Neuronal stem cell (in vitro differentiated cells): ENCODE data around the gene PTGFR.

Source experiments
- DNase-seq: peaks from one replicate; pipeline ENCODE4 v3.0.0-alpha.2; 2013; ENCODE audit warnings: low spot score
- H2AFZ ChIP-seq: one replicate; pipeline ENCODE4 v1.6.1; 2013; ENCODE audit warnings: mild to moderate bottlenecking, low read length, inconsistent platforms
- H2AK5ac ChIP-seq: 2 replicates; pipeline ENCODE4 v1.6.1; 2013; ENCODE audit warnings: low read depth, mild to moderate bottlenecking, inconsistent platforms, low read length, moderate library complexity, mixed read lengths
- H2BK120ac ChIP-seq: 2 replicates; pipeline ENCODE4 v1.6.1; 2013; ENCODE audit warnings: low read depth, mild to moderate bottlenecking, inconsistent platforms, low read length, moderate library complexity, mixed read lengths
- H2BK12ac ChIP-seq: one replicate; pipeline ENCODE4 v1.6.1; 2013; ENCODE audit warnings: low read length, inconsistent platforms
- H2BK15ac ChIP-seq: 2 replicates; pipeline ENCODE4 v1.6.1; 2013; ENCODE audit warnings: mild to moderate bottlenecking, low read length, inconsistent platforms, mixed read lengths
- H2BK5ac ChIP-seq: one replicate; pipeline ENCODE4 v1.6.1; 2013; ENCODE audit warnings: inconsistent platforms, mild to moderate bottlenecking, low read length, moderate library complexity
- H3K14ac ChIP-seq: one replicate; pipeline ENCODE4 v1.6.1; 2013; ENCODE audit warnings: low read length, inconsistent platforms
- H3K18ac ChIP-seq: 2 replicates; pipeline ENCODE4 v1.6.1; 2013; ENCODE audit warnings: low read length, inconsistent platforms
- H3K23ac ChIP-seq: 2 replicates; pipeline ENCODE4 v1.6.1; 2013; ENCODE audit warnings: low read depth, mild to moderate bottlenecking, mixed read lengths, low read length, inconsistent platforms; ENCODE audit not compliant: poor library complexity
- H3K27ac ChIP-seq: replicated peaks from 3 replicates; pipeline ENCODE4 v1.5.1; 2013; ENCODE audit warnings: low read length, inconsistent platforms
- H3K27me3 ChIP-seq, 3 experiments: 2 replicates each; pipeline ENCODE4 v1.6.1; 2013; ENCODE audit warnings: low read length in 3 of 3, mild to moderate bottlenecking in 2 of 3, inconsistent platforms in 1 of 3, low read depth in 1 of 3, mixed read lengths in 1 of 3, moderate library complexity in 1 of 3; ENCODE audit not compliant: control insufficient read depth in 3 of 3, insufficient read depth in 3 of 3
- H3K36me3 ChIP-seq, 2 donors: replicated peaks in 1 of 2; 2 replicates each; pipeline ENCODE4 v1.6.1; 2013; ENCODE audit warnings: low read length in 2 of 2; ENCODE audit not compliant: control insufficient read depth in 2 of 2, insufficient read depth in 2 of 2
- H3K4ac ChIP-seq: 2 replicates; pipeline ENCODE4 v1.6.1; 2013; ENCODE audit warnings: inconsistent platforms, mild to moderate bottlenecking, low read length, moderate library complexity
- H3K4me1 ChIP-seq, 2 donors: 1 replicate in 1 of 2; 2 replicates in 1 of 2; pipeline ENCODE4 v1.6.1; 2013; ENCODE audit warnings: low read length in 2 of 2, low read depth in 1 of 2; ENCODE audit not compliant: control insufficient read depth in 2 of 2, insufficient read depth in 1 of 2
- H3K4me2 ChIP-seq: one replicate; pipeline ENCODE4 v1.6.1; 2013; ENCODE audit warnings: mild to moderate bottlenecking, low read length, inconsistent platforms; ENCODE audit not compliant: insufficient read depth, poor library complexity, severe bottlenecking
- H3K4me3 ChIP-seq, 2 donors: 2 replicates each; pipeline ENCODE4 v1.5.1; 2013; ENCODE audit warnings: low read length in 2 of 2, mild to moderate bottlenecking in 2 of 2, inconsistent platforms in 1 of 2, moderate library complexity in 1 of 2
- H3K79me1 ChIP-seq: one replicate; pipeline ENCODE4 v1.6.1; 2013; ENCODE audit warnings: low read depth, mild to moderate bottlenecking, inconsistent platforms, low read length, moderate library complexity
- H3K9ac ChIP-seq: one replicate; pipeline ENCODE4 v1.6.1; 2013; ENCODE audit warnings: mild to moderate bottlenecking, low read depth, low read length, inconsistent platforms; ENCODE audit not compliant: poor library complexity
- H3K9me3 ChIP-seq, 2 donors: replicated peaks in 1 of 2; 2 replicates each; pipeline versions ENCODE3 to v1.6.1; 2013; ENCODE audit warnings: low read length in 2 of 2, mild to moderate bottlenecking in 2 of 2, inconsistent platforms in 1 of 2, low read depth in 1 of 2, mixed read lengths in 1 of 2, moderate library complexity in 1 of 2; ENCODE audit not compliant: control insufficient read depth in 2 of 2, insufficient read depth in 1 of 2
- H4K8ac ChIP-seq: one replicate; pipeline ENCODE4 v1.6.1; 2013; ENCODE audit warnings: low read depth, mild to moderate bottlenecking, inconsistent platforms, low read length, moderate library complexity
- H4K91ac ChIP-seq: one replicate; pipeline ENCODE4 v1.6.1; 2013; ENCODE audit warnings: low read length, low read depth, mild to moderate bottlenecking, inconsistent platforms; ENCODE audit not compliant: poor library complexity
- WGBS, 2 donors: extraction: QIAGEN DNeasy Blood & Tissue Kit; methylation state at CpG; one replicate each; pipeline ENCODE4 v1.1.7; 2013; ENCODE audit warnings: missing lambda C conversion rate in 2 of 2, mixed read lengths in 1 of 2; ENCODE audit not compliant: insufficient read length in 2 of 2, insufficient replicate concordance in 1 of 2; ENCODE audit errors: extremely low coverage in 2 of 2; 5-methylcytosine and 5-hydroxymethylcytosine counted together

The PTGFR gene

GRCh38 chr1:78472851-78473496 lies 17.8 kb upstream of the PTGFR start:
- Histone ChIP-seq H2BK12ac (no peak overlapping the region), H4K8ac (no peak overlapping the region), H3K23ac (no peak overlapping the region), H3K4ac (no peak overlapping the region), H4K91ac (no peak overlapping the region), H3K9ac (no peak overlapping the region), H2BK120ac (no peak overlapping the region), H2BK5ac (no peak overlapping the region), H3K14ac (no peak overlapping the region), H3K79me1 (no peaks in the 10 kb centered on the region), H3K36me3 (no peaks in the 10 kb centered on the region), H3K4me2 (no peak overlapping the region), H3K9me3 (no peaks in the 10 kb centered on the region), H3K4me3 (no peak overlapping the region), H3K27me3 (no peaks in the 10 kb centered on the region), H2BK15ac (no peak overlapping the region), H2AFZ (no peak overlapping the region), H3K4me1 (no peaks in the 10 kb centered on the region), H3K18ac (no peak overlapping the region), H2AK5ac (no peak overlapping the region), H3K27ac (no peak overlapping the region)
- no peak for DNase-seq
- WGBS, 2 donors = no CpG with 5 or more reads among the region's 2 CpGs

GRCh38 chr1:78474092-78474491 lies 16.7 kb upstream of the PTGFR start:
- H3K4me3 ChIP-seq = no peak overlapping the region
- no peak for DNase-seq
- no peaks in the 10 kb centered on the region for H3K4me1 ChIP-seq
- no peak overlapping the region for H3K4ac ChIP-seq
- H4K91ac ChIP-seq = no peak overlapping the region
- no peak overlapping the region for H3K14ac ChIP-seq
- no peak overlapping the region for H3K18ac ChIP-seq
- no peak overlapping the region for H2BK15ac ChIP-seq
- H3K4me2 ChIP-seq = no peak overlapping the region
- H3K9ac ChIP-seq = no peak overlapping the region
- no peak overlapping the region for H3K27ac ChIP-seq
- no peak overlapping the region for H2BK120ac ChIP-seq
- H4K8ac ChIP-seq = no peak overlapping the region
- H2AFZ ChIP-seq = no peak overlapping the region
- no peaks in the 10 kb centered on the region for H3K9me3 ChIP-seq
- no peaks in the 10 kb centered on the region for H3K36me3 ChIP-seq
- H2BK5ac ChIP-seq = no peak overlapping the region
- H3K27me3 ChIP-seq = no peaks in the 10 kb centered on the region
- no peaks in the 10 kb centered on the region for H3K79me1 ChIP-seq
- H2AK5ac ChIP-seq = no peak overlapping the region
- H3K23ac ChIP-seq = no peak overlapping the region
- no peak overlapping the region for H2BK12ac ChIP-seq

- Histone ChIP-seq H4K8ac (no peak overlapping the region), H3K27ac (no peak overlapping the region), H3K4me1 (no peaks in the 10 kb centered on the region), H2BK5ac (no peak overlapping the region), H2BK120ac (no peak overlapping the region), H2AK5ac (no peak overlapping the region), H2AFZ (no peak overlapping the region), H3K14ac (no peak overlapping the region), H3K4me2 (no peak overlapping the region), H3K4ac (no peak overlapping the region), H3K9me3 (no peaks in the 10 kb centered on the region), H3K9ac (no peak overlapping the region), H4K91ac (no peak overlapping the region), H3K23ac (no peak overlapping the region), H3K36me3 (no peaks in the 10 kb centered on the region), H3K4me3 (no peak overlapping the region), H3K18ac (no peak overlapping the region), H3K27me3 (no peaks in the 10 kb centered on the region), H3K79me1 (no peaks in the 10 kb centered on the region), H2BK15ac (no peak overlapping the region), H2BK12ac (no peak overlapping the region)
- WGBS, 2 donors = no CpG with 5 or more reads among the region's 4 CpGs
- no peak for DNase-seq
Observed at GRCh38 chr1:78475888-78476610, 14.7 kb upstream of the PTGFR start.

GRCh38 chr1:78483903-78484302 lies 6.9 kb upstream of the PTGFR start:
- H4K91ac ChIP-seq = no peak overlapping the region
- no peak overlapping the region for H3K18ac ChIP-seq
- no peak overlapping the region for H2AK5ac ChIP-seq
- no peaks in the 10 kb centered on the region for H3K27me3 ChIP-seq
- no CpG with 5 or more reads among the region's 6 CpGs for WGBS, 2 donors
- H3K27ac ChIP-seq = no peak overlapping the region
- H2BK12ac ChIP-seq = no peak overlapping the region
- H3K9ac ChIP-seq = no peak overlapping the region
- H3K4me2 ChIP-seq = no peak overlapping the region
- H3K4ac ChIP-seq = no peak overlapping the region
- DNase-seq = no peak
- H3K36me3 ChIP-seq = no peaks in the 10 kb centered on the region
- H3K4me1 ChIP-seq = peaks cover 0 to 2% of the 10 kb centered on the region in 2 donors
- no peaks in the 10 kb centered on the region for H3K79me1 ChIP-seq
- H2BK15ac ChIP-seq = no peak overlapping the region
- H2BK120ac ChIP-seq = no peak overlapping the region
- peak overlapping the region in 1 of 2 donors; percentile 50 for H3K4me3 ChIP-seq
- no peak overlapping the region for H2BK5ac ChIP-seq
- H3K23ac ChIP-seq = no peak overlapping the region
- H3K14ac ChIP-seq = no peak overlapping the region
- H2AFZ ChIP-seq = no peak overlapping the region
- no peaks in the 10 kb centered on the region for H3K9me3 ChIP-seq
- H4K8ac ChIP-seq = no peak overlapping the region
